Measurements from ENCODE around the gene OR2G2. TPM values are rescaled to one million over a fixed set of nuclear protein-coding genes. Genes with fewer than 3 reads are reported as not detected.

OR2G2 gene
- total RNA-seq, 2 donors from 2014 or later: not detected

GRCh38 chr1:247548769-247549182 is 39.4 kb upstream of the OR2G2 start, which contains the start of gene GCSAML:
TSS of gene GCSAML (plus strand) at chr1:247549134. CDS start at chr1:247549192, 58 bp downstream.
- H3K27ac ChIP-seq (ENCODE audit: low read depth, low read length): no peak within 1 kb of the TSS
- Mint-ChIP-seq H3K9me3 (no peaks in the 10 kb centered on the region), H3K4me3 (no peak within 1 kb of the TSS), H3K27me3 (ENCODE audit: insufficient read depth) (no peaks in the 10 kb centered on the region), H3K36me3 (ENCODE audit: low read depth) (no peaks in the 10 kb centered on the region), H3K27ac (no peak within 1 kb of the TSS), H3K4me1 (peaks cover 11% of the 10 kb centered on the region)
- H3K4me1 ChIP-seq (ENCODE audit: control insufficient read depth, insufficient read depth, low read length): no peaks in the 10 kb centered on the region
- no peak within 1 kb of the TSS for H3K4me3 ChIP-seq (ENCODE audit: low read length)
- TF ChIP-seq CTCF (conservative IDR thresholded peaks at IDR 0.05): no peak
- WGBS, 2 experiments (ENCODE audit: insufficient coverage in 1 of 2, insufficient read length in 1 of 2): 96 to 99% methylated on average over 8 to 13 of the region's 13 CpGs
- no peaks in the 10 kb centered on the region for H3K36me3 ChIP-seq (ENCODE audit: control insufficient read depth, insufficient read depth, low read length)
- DNase-seq: no peak
- no peaks in the 10 kb centered on the region for H3K27me3 ChIP-seq (ENCODE audit: control insufficient read depth, insufficient read depth, low read length, poor library complexity, severe bottlenecking)
- H3K9ac ChIP-seq (ENCODE audit: extremely low read depth, low read length, poor library complexity, severe bottlenecking): no peak within 1 kb of the TSS
- H3K9me3 ChIP-seq (ENCODE audit: control insufficient read depth, low read length): no peaks in the 10 kb centered on the region

GRCh38 chr1:247551721-247552120 is 36.4 kb upstream of the OR2G2 start:
- WGBS, 2 experiments (ENCODE audit: insufficient coverage in 1 of 2, insufficient read length in 1 of 2): 67 to 87% methylated on average over 1 of the region's 1 CpG
- Histone ChIP-seq H3K9ac (ENCODE audit: extremely low read depth, low read length, poor library complexity, severe bottlenecking) (no peak overlapping the region), H3K9me3 (ENCODE audit: control insufficient read depth, low read length) (no peaks in the 10 kb centered on the region), H3K4me3 (ENCODE audit: low read length) (no peak overlapping the region), H3K27ac (ENCODE audit: low read depth, low read length) (no peak overlapping the region), H3K4me1 (ENCODE audit: control insufficient read depth, insufficient read depth, low read length) (no peaks in the 10 kb centered on the region), H3K36me3 (ENCODE audit: control insufficient read depth, insufficient read depth, low read length) (no peaks in the 10 kb centered on the region), H3K27me3 (ENCODE audit: control insufficient read depth, insufficient read depth, low read length, poor library complexity, severe bottlenecking) (no peaks in the 10 kb centered on the region)
- H3K4me3 Mint-ChIP-seq: no peak overlapping the region
- TF ChIP-seq CTCF (conservative IDR thresholded peaks at IDR 0.05): no peak
- no peak for DNase-seq
- H3K27ac Mint-ChIP-seq: no peak overlapping the region
- H3K4me1 Mint-ChIP-seq: peaks cover 3% of the 10 kb centered on the region
- no peaks in the 10 kb centered on the region for H3K27me3 Mint-ChIP-seq (ENCODE audit: insufficient read depth)
- H3K36me3 Mint-ChIP-seq (ENCODE audit: low read depth): no peaks in the 10 kb centered on the region
- H3K9me3 Mint-ChIP-seq: no peaks in the 10 kb centered on the region

- no peaks in the 10 kb centered on the region for H3K36me3 Mint-ChIP-seq (ENCODE audit: low read depth)
These were observed 35.9 kb upstream of the OR2G2 start for GRCh38 chr1:247552231-247552630.

More at GRCh38 chr1:247552231-247552630, 35.9 kb upstream of the OR2G2 start:
- Mint-ChIP-seq H3K4me1 (peaks cover 3% of the 10 kb centered on the region), H3K27ac (no peak overlapping the region), H3K9me3 (no peaks in the 10 kb centered on the region), H3K27me3 (ENCODE audit: insufficient read depth) (no peaks in the 10 kb centered on the region), H3K4me3 (no peak overlapping the region)
- TF ChIP-seq CTCF (conservative IDR thresholded peaks at IDR 0.05): no peak
- Histone ChIP-seq H3K27me3 (ENCODE audit: control insufficient read depth, insufficient read depth, low read length, poor library complexity, severe bottlenecking) (no peaks in the 10 kb centered on the region), H3K9me3 (ENCODE audit: control insufficient read depth, low read length) (no peaks in the 10 kb centered on the region), H3K4me3 (ENCODE audit: low read length) (no peak overlapping the region), H3K36me3 (ENCODE audit: control insufficient read depth, insufficient read depth, low read length) (no peaks in the 10 kb centered on the region), H3K9ac (ENCODE audit: extremely low read depth, low read length, poor library complexity, severe bottlenecking) (no peak overlapping the region), H3K27ac (ENCODE audit: low read depth, low read length) (no peak overlapping the region), H3K4me1 (ENCODE audit: control insufficient read depth, insufficient read depth, low read length) (no peaks in the 10 kb centered on the region)
- WGBS, 2 experiments (ENCODE audit: insufficient coverage in 1 of 2, insufficient read length in 1 of 2): 38 to 48% methylated on average over 1 of the region's 2 CpGs
- no peak for DNase-seq
